H1 (cell line): ENCODE data around the gene CREBBP. TPM values are rescaled to one million over a fixed set of nuclear protein-coding genes. Genes with fewer than 3 reads are reported as not detected.

Experiments
- CTCF ChIA-PET: fragments of 300-600 bp; sonication (Branson Sonifier 250); formaldehyde crosslinking; loops from one replicate; lab custom pipeline; 2021; ENCODE audit not compliant: partially characterized antibody; lab: Charles Lee
- POLR2A ChIA-PET: fragments of 300-600 bp; sonication (Branson Sonifier 250); formaldehyde crosslinking; loops from one replicate; lab custom pipeline; 2021; ENCODE audit warnings: inconsistent platforms; ENCODE audit not compliant: partially characterized antibody; lab: Charles Lee
- DNase-seq, 2 experiments: peaks; one replicate each; pipeline versions ENCODE4 v3.0.0 to v3.0.0-alpha.2; 2010 to 2022; ENCODE audit warnings: low spot score in 2 of 2, low read depth in 1 of 2, mixed read lengths in 1 of 2
- FAIRE-seq: peaks from 2 replicates; lab custom pipeline; 2011; peaks lifted over from hg19 to GRCh38; lab: Jason Lieb, UNC
- H2AFZ ChIP-seq: 2 replicates; pipeline ENCODE4 v1.8.1; 2012; ENCODE audit warnings: low read length, inconsistent platforms
- H2AK5ac ChIP-seq: 2 replicates; pipeline ENCODE4 v1.6.1; 2013; ENCODE audit warnings: low read depth, low read length
- H2BK120ac ChIP-seq: replicated peaks from 2 replicates; pipeline ENCODE3; 2013; ENCODE audit warnings: low read depth, low read length, inconsistent platforms
- H2BK12ac ChIP-seq: 2 replicates; pipeline ENCODE4 v1.6.1; 2013; ENCODE audit warnings: low read depth, low read length
- H2BK15ac ChIP-seq: 2 replicates; pipeline ENCODE4 v1.6.1; 2013; ENCODE audit warnings: low read length
- H2BK20ac ChIP-seq: 2 replicates; pipeline ENCODE4 v1.6.1; 2013; ENCODE audit warnings: low read length
- H2BK5ac ChIP-seq: 2 replicates; pipeline ENCODE4 v1.6.1; 2013; ENCODE audit warnings: low read depth, low read length
- H3K14ac ChIP-seq: 2 replicates; pipeline ENCODE4 v1.6.1; 2013; ENCODE audit warnings: inconsistent platforms; ENCODE audit not compliant: insufficient read length
- H3K18ac ChIP-seq: 2 replicates; pipeline ENCODE4 v1.6.1; 2013; ENCODE audit warnings: low read length; ENCODE audit errors: extremely low read depth
- H3K23ac ChIP-seq: 2 replicates; pipeline ENCODE4 v1.6.1; 2013; ENCODE audit warnings: inconsistent platforms; ENCODE audit not compliant: insufficient read length
- H3K23me2 ChIP-seq: 2 replicates; pipeline ENCODE4 v1.6.1; 2013; ENCODE audit warnings: low read depth, low read length
- H3K27ac ChIP-seq: 2 replicates; pipeline ENCODE4 v1.6.1; 2011; ENCODE audit warnings: low read depth, low read length, inconsistent platforms
- H3K27me3 ChIP-seq, 4 experiments: replicated peaks in 1 of 4; 1 replicate in 1 of 4; 2 replicates in 3 of 4; pipeline versions ENCODE4 v1.6.1 to v1.8.1; 2011 to 2013; ENCODE audit warnings: low read length in 3 of 4, mild to moderate bottlenecking in 3 of 4, inconsistent platforms in 2 of 4, mixed read lengths in 2 of 4, moderate library complexity in 1 of 4; ENCODE audit not compliant: control insufficient read depth in 3 of 4, insufficient read depth in 3 of 4; ENCODE audit errors: extremely low read depth in 1 of 4
- H3K36me3 ChIP-seq, 4 experiments: 2 replicates each; pipeline versions ENCODE4 v1.6.1 to v1.8.1; 2011 to 2013; ENCODE audit warnings: mild to moderate bottlenecking in 4 of 4, low read length in 3 of 4, moderate library complexity in 2 of 4, control low read depth in 1 of 4, inconsistent platforms in 1 of 4; ENCODE audit not compliant: insufficient read depth in 4 of 4, control insufficient read depth in 2 of 4
- H3K4ac ChIP-seq: replicated peaks from 2 replicates; pipeline ENCODE3; 2013; ENCODE audit warnings: low read length, low read depth, mixed read lengths, inconsistent platforms; ENCODE audit not compliant: insufficient read length
- H3K4me1 ChIP-seq, 4 experiments: replicated peaks in 1 of 4; 1 replicate in 1 of 4; 2 replicates in 3 of 4; pipeline versions ENCODE4 v1.6.1 to v1.8.1; 2011 to 2013; ENCODE audit warnings: low read length in 3 of 4, inconsistent platforms in 2 of 4, mixed read lengths in 1 of 4; ENCODE audit not compliant: insufficient read depth in 4 of 4, control insufficient read depth in 3 of 4
- H3K4me2 ChIP-seq, 2 experiments: 2 replicates each; pipeline versions ENCODE4 v1.6.1 to v1.8.1; 2011 to 2013; ENCODE audit warnings: low read depth in 2 of 2, low read length in 2 of 2, control low read depth in 1 of 2, inconsistent platforms in 1 of 2, mild to moderate bottlenecking in 1 of 2; ENCODE audit not compliant: insufficient read depth in 1 of 2
- H3K4me3 ChIP-seq, 4 experiments: fragments of 200-600, 300-600 bp in 1 of 4; sonication (generic), shearing (Covaris generic), sonication (Bioruptor Twin) in 1 of 4; 2 replicates each; pipeline versions ENCODE4 v1.5.1 to v1.8.1; 2011 to 2016; ENCODE audit warnings: low read length in 4 of 4, low read depth in 3 of 4, control low read depth in 2 of 4, inconsistent platforms in 2 of 4, mild to moderate bottlenecking in 2 of 4, mixed read lengths in 1 of 4, moderate library complexity in 1 of 4; ENCODE audit not compliant: insufficient read depth in 2 of 4; ENCODE audit errors: extremely low read depth in 1 of 4
- H3K56ac ChIP-seq: replicated peaks from 2 replicates; pipeline ENCODE3; 2013; ENCODE audit warnings: low read depth, mild to moderate bottlenecking, mixed read lengths, low read length, inconsistent platforms; ENCODE audit not compliant: insufficient read length
- H3K79me1 ChIP-seq: 2 replicates; pipeline ENCODE4 v1.6.1; 2013; ENCODE audit warnings: low read depth, low read length, control low read depth
- H3K79me2 ChIP-seq, 2 experiments: 2 replicates each; pipeline versions ENCODE4 v1.6.1 to v1.8.1; 2012 to 2013; ENCODE audit warnings: low read length in 2 of 2, mild to moderate bottlenecking in 2 of 2, inconsistent platforms in 1 of 2; ENCODE audit not compliant: insufficient read depth in 2 of 2, control insufficient read depth in 1 of 2
- H3K9ac ChIP-seq, 4 experiments: replicated peaks in 1 of 4; 1 replicate in 1 of 4; 2 replicates in 3 of 4; pipeline versions ENCODE4 v1.6.1 to v1.8.1; 2011 to 2013; ENCODE audit warnings: low read depth in 3 of 4, low read length in 3 of 4, control low read depth in 2 of 4, mild to moderate bottlenecking in 2 of 4, moderate library complexity in 2 of 4, inconsistent platforms in 1 of 4; ENCODE audit errors: extremely low read depth in 1 of 4
- H3K9me3 ChIP-seq, 2 experiments: 2 replicates each; pipeline versions ENCODE4 v1.6.1 to v1.8.1; 2012 to 2013; ENCODE audit warnings: mild to moderate bottlenecking in 2 of 2, moderate library complexity in 2 of 2, control low read depth in 1 of 2, inconsistent platforms in 1 of 2, low read depth in 1 of 2, low read length in 1 of 2, mixed read lengths in 1 of 2; ENCODE audit not compliant: insufficient read depth in 2 of 2
- H4K20me1 ChIP-seq, 2 experiments: replicated peaks in 1 of 2; 2 replicates each; pipeline versions ENCODE3 to v1.8.1; 2011 to 2013; ENCODE audit warnings: inconsistent platforms in 2 of 2, low read length in 2 of 2, mild to moderate bottlenecking in 1 of 2; ENCODE audit not compliant: insufficient read depth in 2 of 2, control insufficient read depth in 1 of 2
- H4K5ac ChIP-seq: 2 replicates; pipeline ENCODE4 v1.6.1; 2013; ENCODE audit warnings: low read length, low read depth, mixed read lengths, inconsistent platforms; ENCODE audit not compliant: insufficient read length
- H4K8ac ChIP-seq: 2 replicates; pipeline ENCODE4 v1.8.0; 2013; ENCODE audit warnings: mild to moderate bottlenecking, moderate library complexity, low read length, inconsistent platforms; ENCODE audit not compliant: insufficient read depth; ENCODE audit errors: extremely low read depth
- H4K91ac ChIP-seq: replicated peaks from 2 replicates; pipeline ENCODE3; 2013; ENCODE audit warnings: low read length, mixed read lengths, inconsistent platforms; ENCODE audit not compliant: insufficient read length
- KDM4A ChIP-seq: IDR thresholded peaks from one replicate; pipeline ENCODE4 v1.7.1; 2012; ENCODE audit warnings: low read depth, mild to moderate bottlenecking, moderate library complexity, low read length, inconsistent platforms; ENCODE audit not compliant: severe bottlenecking
- PHF8 ChIP-seq: fragments of 200-600 bp; sonication (generic); conservative IDR thresholded peaks from 2 replicates; pipeline ENCODE4 v1.7.1; 2012; ENCODE audit warnings: low read depth, mild to moderate bottlenecking, inconsistent platforms, low read length, moderate library complexity
- RFX5 ChIP-seq: IDR thresholded peaks from 2 replicates; pipeline ENCODE4 v1.6.1; 2011; ENCODE audit warnings: low read depth, low read length, improper control_type of control experiment, borderline replicate concordance
- WGBS, 2 experiments: shearing (Covaris generic) in 1 of 2; methylation state at CpG; one replicate each; pipeline versions ENCODE4 v1.1.6 to v1.1.7; 2013 to 2015; ENCODE audit warnings: low lambda C conversion rate in 2 of 2, mixed read lengths in 2 of 2, inconsistent platforms in 1 of 2, low coverage in 1 of 2, missing lambda C conversion rate in 1 of 2; ENCODE audit not compliant: insufficient replicate concordance in 2 of 2, insufficient coverage in 1 of 2, insufficient read length in 1 of 2; ENCODE audit errors: extremely low coverage in 1 of 2, missing lambda C conversion rate in 1 of 2; 5-methylcytosine and 5-hydroxymethylcytosine counted together
- polyA plus RNA-seq, 7 experiments: library from polyadenylated mRNA; depleted of rRNA in 3 of 7; stranded (reverse) in 5 of 7; unstranded in 2 of 7; fragments of >200 nt in 5 of 7; fragments of 200-250 nt in 2 of 7; gene quantifications; 1 replicate in 5 of 7; 2 replicates in 1 of 7; 4 replicates in 1 of 7; pipeline versions ENCODE4 v1.2.1 to v1.2.3, GENCODE V29; 2011 to 2013; ENCODE audit warnings: missing spikeins in 2 of 7, mixed read lengths in 2 of 7
- total RNA-seq: library from RNA; stranded (reverse); fragmentation: NEBNext Ultra II Directional; extraction: Animal tissue kit (Norgen Biotek cat#: 25700); gene quantifications from 2 replicates; pipeline ENCODE4 v1.2.1, GENCODE V29; 2021
- TF ChIP-seq, protein P1 (sequence below): IDR thresholded peaks from 2 replicates; pipeline ENCODE4 v1.6.1; 2012; ENCODE audit warnings: low read length, inconsistent platforms
- TF ChIP-seq, protein P2 (sequence below): IDR thresholded peaks from 2 replicates; pipeline ENCODE4 v1.6.1; 2011; ENCODE audit warnings: low read depth, mild to moderate bottlenecking, low read length; ENCODE audit not compliant: insufficient read depth

CREBBP gene
- total and polyA plus RNA-seq, 2 of the 8 experiments (the other 6 are each of a cell fraction or from before 2014, with no cell fraction given), result 10.0 to 60.1 TPM

DNA sequence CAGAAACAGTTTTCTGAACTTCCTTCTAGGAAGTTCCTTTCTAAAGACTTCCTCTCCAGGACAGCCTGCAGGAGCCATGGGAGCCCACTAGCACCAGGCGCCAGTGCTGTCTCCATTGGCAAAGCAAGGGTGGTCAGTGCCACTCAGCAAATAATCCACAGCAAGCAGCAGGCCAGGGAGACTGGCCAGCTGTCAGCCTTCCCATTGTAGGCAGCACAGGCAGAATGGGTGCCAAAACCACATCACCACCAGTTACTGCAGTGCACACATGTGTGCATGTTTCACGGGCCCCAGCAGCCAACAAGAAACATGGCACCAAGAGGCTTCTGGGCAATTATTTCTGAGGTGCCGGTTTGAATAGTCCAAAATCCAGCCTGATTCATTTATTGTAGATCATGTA, 199.3 kb downstream of the CREBBP start:
- Histone ChIP-seq H3K9me3 (no peaks in the 10 kb centered on the region), H2AK5ac (no peak overlapping the region), H3K4me3 (no peak overlapping the region), H3K9ac (no peak overlapping the region), H4K8ac (no peak overlapping the region), H2AFZ (no peak overlapping the region), H2BK120ac (no peak overlapping the region), H3K27me3 (no peaks in the 10 kb centered on the region), H3K23ac (no peak overlapping the region), H3K14ac (no peak overlapping the region), H2BK15ac (no peak overlapping the region), H3K4me1 (no peaks in the 10 kb centered on the region), H3K79me2 (no peaks in the 10 kb centered on the region), H3K79me1 (no peaks in the 10 kb centered on the region), H4K91ac (no peak overlapping the region), H3K4me2 (no peak overlapping the region), H4K20me1 (peaks cover 2 to 6% of the 10 kb centered on the region in 2 experiments), H3K23me2 (no peaks in the 10 kb centered on the region), H3K18ac (no peak overlapping the region), H2BK12ac (no peak overlapping the region), H3K56ac (no peak overlapping the region), H4K5ac (no peak overlapping the region), H2BK5ac (no peak overlapping the region), H3K27ac (no peak overlapping the region), H3K4ac (no peak overlapping the region), H2BK20ac (no peak overlapping the region), H3K36me3 (peaks cover 24 to 60% (median 40%) of the 10 kb centered on the region in 4 experiments)
- ChIA-PET CTCF (interaction anchor here (1.3 to 2.4 kb wide), 3 partner anchors 10 to 53 kb away, joined by 3 to 10 read pairs (median 4); no protein-coding TSS in a partner anchor), POLR2A (interaction anchor here (1.7 kb wide), 1 partner anchor 10 kb away, joined by 4 read pairs; no protein-coding TSS in a partner anchor)
- DNase-seq, result no peak
- FAIRE-seq, result no peak
- WGBS, 2 experiments, result 94% methylated on average over 3 of the region's 3 CpGs; no CpG with 5 or more reads in 1 of the 2 experiments
- TF ChIP-seq, protein P1, sequence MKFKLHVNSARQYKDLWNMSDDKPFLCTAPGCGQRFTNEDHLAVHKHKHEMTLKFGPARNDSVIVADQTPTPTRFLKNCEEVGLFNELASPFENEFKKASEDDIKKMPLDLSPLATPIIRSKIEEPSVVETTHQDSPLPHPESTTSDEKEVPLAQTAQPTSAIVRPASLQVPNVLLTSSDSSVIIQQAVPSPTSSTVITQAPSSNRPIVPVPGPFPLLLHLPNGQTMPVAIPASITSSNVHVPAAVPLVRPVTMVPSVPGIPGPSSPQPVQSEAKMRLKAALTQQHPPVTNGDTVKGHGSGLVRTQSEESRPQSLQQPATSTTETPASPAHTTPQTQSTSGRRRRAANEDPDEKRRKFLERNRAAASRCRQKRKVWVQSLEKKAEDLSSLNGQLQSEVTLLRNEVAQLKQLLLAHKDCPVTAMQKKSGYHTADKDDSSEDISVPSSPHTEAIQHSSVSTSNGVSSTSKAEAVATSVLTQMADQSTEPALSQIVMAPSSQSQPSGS, result no peak
- TF ChIP-seq PHF8, result no peak
- no peak for TF ChIP-seq KDM4A
- TF ChIP-seq RFX5, result no peak
- TF ChIP-seq, protein P2, sequence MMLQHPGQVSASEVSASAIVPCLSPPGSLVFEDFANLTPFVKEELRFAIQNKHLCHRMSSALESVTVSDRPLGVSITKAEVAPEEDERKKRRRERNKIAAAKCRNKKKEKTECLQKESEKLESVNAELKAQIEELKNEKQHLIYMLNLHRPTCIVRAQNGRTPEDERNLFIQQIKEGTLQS, result no peak
